H1 (cell line): ENCODE results near the gene FXYD7. TPM values are rescaled to one million over a fixed set of nuclear protein-coding genes. Genes with fewer than 3 reads are reported as not detected.
A peak's percentile ranks its signal among the peaks of the same experiment; 100 is the strongest.

Experiments used
- CTBP2 ChIP-seq: IDR thresholded peaks from 2 replicates; pipeline ENCODE4 v1.7.0; 2011; ENCODE audit warnings: borderline replicate concordance, mild to moderate bottlenecking, moderate library complexity, mixed read lengths, low read length; ENCODE audit not compliant: insufficient read depth, insufficient read length
- KDM4A ChIP-seq: IDR thresholded peaks from one replicate; pipeline ENCODE4 v1.7.1; 2012; ENCODE audit warnings: low read depth, mild to moderate bottlenecking, moderate library complexity, low read length, inconsistent platforms; ENCODE audit not compliant: severe bottlenecking
- NANOG ChIP-seq: IDR thresholded peaks from 2 replicates; pipeline ENCODE4 v1.6.1; 2011; ENCODE audit warnings: low read length, low read depth, mild to moderate bottlenecking, inconsistent platforms; ENCODE audit not compliant: insufficient read depth, poor library complexity, severe bottlenecking
- POU5F1 ChIP-seq: IDR thresholded peaks from 2 replicates; pipeline ENCODE4 v1.6.1; 2011; ENCODE audit warnings: low read depth, mild to moderate bottlenecking, low read length, moderate library complexity
- RBBP5 ChIP-seq: IDR thresholded peaks from 2 replicates; pipeline ENCODE4 v1.7.1; 2012; ENCODE audit warnings: low read depth, mild to moderate bottlenecking, inconsistent platforms, low read length, moderate library complexity, borderline replicate concordance
- SP1 ChIP-seq: IDR thresholded peaks from 2 replicates; pipeline ENCODE4 v1.6.1; 2011; ENCODE audit warnings: low read depth, low read length
- polyA plus RNA-seq, 7 experiments: library from polyadenylated mRNA; depleted of rRNA in 3 of 7; stranded (reverse) in 5 of 7; unstranded in 2 of 7; fragments of >200 nt in 5 of 7; fragments of 200-250 nt in 2 of 7; gene quantifications; 1 replicate in 5 of 7; 2 replicates in 1 of 7; 4 replicates in 1 of 7; pipeline versions ENCODE4 v1.2.1 to v1.2.3, GENCODE V29; 2011 to 2013; ENCODE audit warnings: missing spikeins in 2 of 7, mixed read lengths in 2 of 7
- small RNA-seq: library from polyadenylated mRNA; stranded (forward); fragments of <200 nt; extraction: miRNeasy Mini kit (QIAGEN cat#:217004); gene quantifications from one replicate; pipeline ENCODE3, GENCODE V24; 2013; ENCODE audit not compliant: insufficient read depth
- total RNA-seq: library from RNA; stranded (reverse); fragmentation: NEBNext Ultra II Directional; extraction: Animal tissue kit (Norgen Biotek cat#: 25700); gene quantifications from 2 replicates; pipeline ENCODE4 v1.2.1, GENCODE V29; 2021
- TF ChIP-seq, protein P1 (sequence below), 3 experiments: IDR thresholded peaks; 1 replicate in 2 of 3; 2 replicates in 1 of 3; pipeline versions ENCODE4 v1.5.1 to v1.6.1; 2011; ENCODE audit warnings: low read length in 3 of 3, mild to moderate bottlenecking in 3 of 3, inconsistent platforms in 2 of 3, low read depth in 1 of 3, moderate library complexity in 1 of 3; ENCODE audit not compliant: insufficient read depth in 1 of 3; ENCODE audit errors: control extremely low read depth in 1 of 3
- TF ChIP-seq, protein P2 (sequence below): IDR thresholded peaks from 2 replicates; pipeline ENCODE4 v1.6.1; 2012; ENCODE audit warnings: inconsistent platforms

Gene FXYD7
- total and polyA plus RNA-seq, 2 of the 8 experiments (the other 6 are each of a cell fraction or from before 2014, with no cell fraction given) = 12.1 to 14.3 TPM

DNA sequence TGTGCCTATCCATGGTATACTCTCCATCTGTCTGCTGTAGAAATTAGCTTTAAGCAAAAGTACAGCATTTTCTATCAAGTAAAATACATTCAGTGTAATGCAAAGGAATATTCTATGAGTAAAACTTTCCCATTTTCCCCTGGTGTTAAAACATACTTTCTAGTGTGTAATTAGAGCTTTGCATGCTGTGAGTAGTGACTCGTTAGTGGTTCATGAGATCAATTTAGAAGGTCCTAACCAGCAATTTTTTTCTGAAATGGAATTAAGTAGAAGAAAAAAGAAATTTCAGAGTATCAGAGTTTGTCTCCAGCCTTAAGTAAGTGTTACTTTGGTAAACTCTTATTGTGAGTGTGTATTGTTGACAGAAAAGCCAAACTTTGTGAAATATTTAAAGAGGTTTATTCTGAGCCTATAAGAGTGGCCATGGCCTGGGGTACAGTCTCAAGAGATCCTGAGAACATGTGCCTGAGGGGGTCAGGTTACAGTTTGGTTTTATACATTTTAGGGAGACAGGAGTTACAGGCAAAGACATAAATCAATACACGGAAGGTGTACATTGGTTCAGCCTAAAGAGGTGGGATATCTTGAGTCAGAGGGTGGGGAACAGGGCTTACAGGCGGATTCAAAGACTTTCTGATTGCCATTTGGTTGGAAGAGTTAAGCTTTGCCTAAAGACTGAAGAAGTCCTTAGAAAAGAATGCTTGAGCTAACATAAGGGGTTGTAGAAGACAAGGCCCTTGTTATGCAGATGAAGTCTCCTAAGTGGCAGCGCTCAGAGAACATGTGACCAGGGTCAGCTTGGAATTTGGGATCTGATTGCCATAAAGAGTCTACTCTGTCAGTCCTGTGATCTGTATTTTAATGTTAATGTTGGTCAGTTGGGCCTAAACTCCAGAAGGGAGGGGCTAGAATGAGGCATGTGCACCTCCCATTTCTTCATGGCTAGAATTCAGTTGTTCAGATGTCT is 60.0 kb downstream of the FXYD7 start (continued):
- TF ChIP-seq, protein P1, sequence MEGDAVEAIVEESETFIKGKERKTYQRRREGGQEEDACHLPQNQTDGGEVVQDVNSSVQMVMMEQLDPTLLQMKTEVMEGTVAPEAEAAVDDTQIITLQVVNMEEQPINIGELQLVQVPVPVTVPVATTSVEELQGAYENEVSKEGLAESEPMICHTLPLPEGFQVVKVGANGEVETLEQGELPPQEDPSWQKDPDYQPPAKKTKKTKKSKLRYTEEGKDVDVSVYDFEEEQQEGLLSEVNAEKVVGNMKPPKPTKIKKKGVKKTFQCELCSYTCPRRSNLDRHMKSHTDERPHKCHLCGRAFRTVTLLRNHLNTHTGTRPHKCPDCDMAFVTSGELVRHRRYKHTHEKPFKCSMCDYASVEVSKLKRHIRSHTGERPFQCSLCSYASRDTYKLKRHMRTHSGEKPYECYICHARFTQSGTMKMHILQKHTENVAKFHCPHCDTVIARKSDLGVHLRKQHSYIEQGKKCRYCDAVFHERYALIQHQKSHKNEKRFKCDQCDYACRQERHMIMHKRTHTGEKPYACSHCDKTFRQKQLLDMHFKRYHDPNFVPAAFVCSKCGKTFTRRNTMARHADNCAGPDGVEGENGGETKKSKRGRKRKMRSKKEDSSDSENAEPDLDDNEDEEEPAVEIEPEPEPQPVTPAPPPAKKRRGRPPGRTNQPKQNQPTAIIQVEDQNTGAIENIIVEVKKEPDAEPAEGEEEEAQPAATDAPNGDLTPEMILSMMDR (IDR thresholded peaks at IDR 0.05; ENCODE audit: control extremely low read depth in 1 of 3, insufficient read depth in 1 of 3, low read depth in 1 of 3, low read length in 3 of 3) = no peak
- TF ChIP-seq POU5F1 (peak; percentile 58; the same call in 1 of the 2 replicates), NANOG (peak; percentile 90), SP1 (peak; percentile 62), RBBP5 (peak; percentile 84; the same call in 1 of the 2 replicates), KDM4A (peak; percentile 14), CTBP2 (no peak)
- TF ChIP-seq, protein P2, sequence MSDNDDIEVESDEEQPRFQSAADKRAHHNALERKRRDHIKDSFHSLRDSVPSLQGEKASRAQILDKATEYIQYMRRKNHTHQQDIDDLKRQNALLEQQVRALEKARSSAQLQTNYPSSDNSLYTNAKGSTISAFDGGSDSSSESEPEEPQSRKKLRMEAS = peak; percentile 59; the same call in 1 of the 2 replicates

Small RNAs within 50 kb of the gene (small RNA-seq; reads per million reads assigned to genes)
- gene AC020907.2 = not detected

Other genes with a start within 250 kb of the FXYD7 start
- gene ZNF30, start 216.4 kb upstream of the FXYD7 start, total RNA-seq = 4.7 TPM in 2 replicates
- gene ZNF30, start 216.4 kb upstream of the FXYD7 start, polyA plus RNA-seq (2011; rRNA removed) = 1.1 and 2.0 TPM in 2 replicates
- gene ZNF792, start 179.0 kb upstream of the FXYD7 start, total RNA-seq = 6.0 and 7.2 TPM in 2 replicates
- gene ZNF792, start 179.0 kb upstream of the FXYD7 start, polyA plus RNA-seq (2011; rRNA removed) = 1.9 and 2.5 TPM in 2 replicates
- 152 and 154 TPM in 2 replicates for gene GRAMD1A, start 142.9 kb upstream of the FXYD7 start, total RNA-seq
- gene GRAMD1A, start 142.9 kb upstream of the FXYD7 start, polyA plus RNA-seq (2011; rRNA removed) = 113 and 176 TPM in 2 replicates
- gene SCN1B, start 112.8 kb upstream of the FXYD7 start, total RNA-seq = 3.3 and 3.5 TPM in 2 replicates
- gene SCN1B, start 112.8 kb upstream of the FXYD7 start, polyA plus RNA-seq (2011; rRNA removed) = 3.1 and 4.1 TPM in 2 replicates
- gene HPN, start 101.5 kb upstream of the FXYD7 start, total RNA-seq = 12.3 and 14.7 TPM in 2 replicates
- gene HPN, start 101.5 kb upstream of the FXYD7 start, polyA plus RNA-seq (2011; rRNA removed) = 33.7 and 49.9 TPM in 2 replicates
- 0.86 TPM in 1 of 2 replicates, not detected in the other for gene FXYD3, start 27.4 kb upstream of the FXYD7 start, total RNA-seq
- gene FXYD3, start 27.4 kb upstream of the FXYD7 start, polyA plus RNA-seq (2011; rRNA removed) = 0.09 and 0.33 TPM in 2 replicates
- 2.0 and 2.9 TPM in 2 replicates for gene LGI4, start 8.2 kb upstream of the FXYD7 start, total RNA-seq
- 8.2 and 9.4 TPM in 2 replicates for gene LGI4, start 8.2 kb upstream of the FXYD7 start, polyA plus RNA-seq (2011; rRNA removed)
- 8.1 and 10.3 TPM in 2 replicates for gene FXYD1, start 4.4 kb upstream of the FXYD7 start, total RNA-seq
- gene FXYD1, start 4.4 kb upstream of the FXYD7 start, polyA plus RNA-seq (2011; rRNA removed) = 1.6 and 3.3 TPM in 2 replicates
- 99.0 and 104 TPM in 2 replicates for gene FXYD5, start 11.5 kb downstream of the FXYD7 start, total RNA-seq
- 167 and 191 TPM in 2 replicates for gene FXYD5, start 11.5 kb downstream of the FXYD7 start, polyA plus RNA-seq (2011; rRNA removed)
- not detected in 2 replicates for gene FAM187B, start 85.5 kb downstream of the FXYD7 start, total RNA-seq
- 0.09 TPM in 1 of 2 replicates, not detected in the other for gene FAM187B, start 85.5 kb downstream of the FXYD7 start, polyA plus RNA-seq (2011; rRNA removed)
- gene LSR, start 105.7 kb downstream of the FXYD7 start, total RNA-seq = 159 and 166 TPM in 2 replicates
- 186 and 296 TPM in 2 replicates for gene LSR, start 105.7 kb downstream of the FXYD7 start, polyA plus RNA-seq (2011; rRNA removed)
- gene USF2, start 125.7 kb downstream of the FXYD7 start, total RNA-seq = 109 and 113 TPM in 2 replicates
- 74.1 and 119 TPM in 2 replicates for gene USF2, start 125.7 kb downstream of the FXYD7 start, polyA plus RNA-seq (2011; rRNA removed)
- not detected in 2 replicates for gene HAMP, start 139.3 kb downstream of the FXYD7 start, total RNA-seq
- gene HAMP, start 139.3 kb downstream of the FXYD7 start, polyA plus RNA-seq (2011; rRNA removed) = 0.06 and 0.08 TPM in 2 replicates
- 0.46 and 1.3 TPM in 2 replicates for gene MAG, start 148.9 kb downstream of the FXYD7 start, total RNA-seq
- gene MAG, start 148.9 kb downstream of the FXYD7 start, polyA plus RNA-seq (2011; rRNA removed) = 0.20 and 0.72 TPM in 2 replicates
- 0.54 and 0.60 TPM in 2 replicates for gene CD22, start 185.9 kb downstream of the FXYD7 start, total RNA-seq
- gene CD22, start 185.9 kb downstream of the FXYD7 start, polyA plus RNA-seq (2011; rRNA removed) = 0.06 and 0.42 TPM in 2 replicates
- gene FFAR1, start 204.6 kb downstream of the FXYD7 start, total RNA-seq = not detected in 2 replicates
- gene FFAR1, start 204.6 kb downstream of the FXYD7 start, polyA plus RNA-seq (2011; rRNA removed) = not detected in 2 replicates
- not detected in 2 replicates for gene FFAR3, start 215.2 kb downstream of the FXYD7 start, total RNA-seq
- gene FFAR3, start 215.2 kb downstream of the FXYD7 start, polyA plus RNA-seq (2011; rRNA removed) = 0.24 TPM in 1 of 2 replicates, not detected in the other
- gene GPR42, start 227.8 kb downstream of the FXYD7 start, total RNA-seq = not detected in 2 replicates
- gene GPR42, start 227.8 kb downstream of the FXYD7 start, polyA plus RNA-seq (2011; rRNA removed) = not detected in 2 replicates